D721Med (cell line): Measurements from ENCODE around the gene TAAR2.

Experiments
- DNase-seq: peaks from one replicate; pipeline ENCODE4 v3.0.0; 2011; ENCODE audit warnings: low spot score; ENCODE audit not compliant: insufficient read length
- FAIRE-seq: peaks from 2 replicates; lab custom pipeline; 2011; peaks lifted over from hg19 to GRCh38; lab: Jason Lieb, UNC
- CTCF ChIP-seq: IDR thresholded peaks from 2 replicates; pipeline ENCODE4 v1.5.1; 2012; ENCODE audit warnings: mild to moderate bottlenecking, control low read depth; ENCODE audit not compliant: insufficient read depth; ENCODE audit errors: missing control alignments

Gene TAAR2

GRCh38 chr6:132624175-132624574 is at the start of gene TAAR2:
Gene TAAR2, minus strand, starts transcription at chr6:132624275. Its CDS starts 0 bp downstream, at chr6:132624275.
- no peak for FAIRE-seq
- no peak for TF ChIP-seq CTCF
- no peak for DNase-seq

- TF ChIP-seq CTCF, result no peak
- FAIRE-seq, result no peak
- no peak for DNase-seq
These were observed 49.5 kb upstream of the TAAR2 start for GRCh38 chr6:132673376-132674094.

- FAIRE-seq, result no peak
- no peak for TF ChIP-seq CTCF
- DNase-seq, result no peak
These were observed 47.2 kb upstream of the TAAR2 start for GRCh38 chr6:132671295-132671694.

GRCh38 chr6:132669690-132670291 is 45.7 kb upstream of the TAAR2 start:
- TF ChIP-seq CTCF, result peak; percentile 42
- FAIRE-seq, result no peak
- DNase-seq, result no peak

GRCh38 chr6:132666118-132666517 is 42.0 kb upstream of the TAAR2 start:
- TF ChIP-seq CTCF, result no peak
- DNase-seq (no peak), FAIRE-seq (no peak)

- TF ChIP-seq CTCF, result no peak
- FAIRE-seq, result no peak
These were observed 40.4 kb upstream of the TAAR2 start for GRCh38 chr6:132664309-132665034.

GRCh38 chr6:132663661-132664060 is 39.6 kb upstream of the TAAR2 start:
- TF ChIP-seq CTCF, result no peak
- DNase-seq, result no peak
- no peak for FAIRE-seq

More at GRCh38 chr6:132664309-132665034, 40.4 kb upstream of the TAAR2 start:
- no peak for DNase-seq
